ENCODE results near the gene EXOC2. TPM values are rescaled to one million over a fixed set of nuclear protein-coding genes. Genes with fewer than 3 reads are reported as not detected.

Gene EXOC2
- total and polyA plus RNA-seq, 2 of the 13 experiments (the other 11 are each of a cell fraction or from before 2014, with no cell fraction given) = 12.6 to 22.9 TPM

- TF ChIP-seq, protein P1, sequence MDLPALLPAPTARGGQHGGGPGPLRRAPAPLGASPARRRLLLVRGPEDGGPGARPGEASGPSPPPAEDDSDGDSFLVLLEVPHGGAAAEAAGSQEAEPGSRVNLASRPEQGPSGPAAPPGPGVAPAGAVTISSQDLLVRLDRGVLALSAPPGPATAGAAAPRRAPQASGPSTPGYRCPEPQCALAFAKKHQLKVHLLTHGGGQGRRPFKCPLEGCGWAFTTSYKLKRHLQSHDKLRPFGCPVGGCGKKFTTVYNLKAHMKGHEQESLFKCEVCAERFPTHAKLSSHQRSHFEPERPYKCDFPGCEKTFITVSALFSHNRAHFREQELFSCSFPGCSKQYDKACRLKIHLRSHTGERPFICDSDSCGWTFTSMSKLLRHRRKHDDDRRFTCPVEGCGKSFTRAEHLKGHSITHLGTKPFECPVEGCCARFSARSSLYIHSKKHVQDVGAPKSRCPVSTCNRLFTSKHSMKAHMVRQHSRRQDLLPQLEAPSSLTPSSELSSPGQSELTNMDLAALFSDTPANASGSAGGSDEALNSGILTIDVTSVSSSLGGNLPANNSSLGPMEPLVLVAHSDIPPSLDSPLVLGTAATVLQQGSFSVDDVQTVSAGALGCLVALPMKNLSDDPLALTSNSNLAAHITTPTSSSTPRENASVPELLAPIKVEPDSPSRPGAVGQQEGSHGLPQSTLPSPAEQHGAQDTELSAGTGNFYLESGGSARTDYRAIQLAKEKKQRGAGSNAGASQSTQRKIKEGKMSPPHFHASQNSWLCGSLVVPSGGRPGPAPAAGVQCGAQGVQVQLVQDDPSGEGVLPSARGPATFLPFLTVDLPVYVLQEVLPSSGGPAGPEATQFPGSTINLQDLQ (CRISPR knock-in tag; IDR thresholded peaks at IDR 0.05) = peak; percentile 51; the same call in 1 of the 2 replicates
- TF ChIP-seq ZNF660 (CRISPR knock-in tag; IDR thresholded peaks at IDR 0.05; ENCODE audit: borderline replicate concordance, low read depth) (no peak), RBFOX2 (IDR thresholded peaks at IDR 0.05; ENCODE audit: low read depth, low read length) (peak; percentile 94), NR2C2 (CRISPR knock-in tag; IDR thresholded peaks at IDR 0.05; ENCODE audit: borderline replicate concordance) (peak; percentile 81), HIC2 (CRISPR knock-in tag; IDR thresholded peaks at IDR 0.05; ENCODE audit: low read depth) (no peak; the same call in 1 of the 2 replicates), SRF (IDR thresholded peaks at IDR 0.05; ENCODE audit: low read depth, low read length) (peak; percentile 99), ZNF678 (CRISPR knock-in tag; IDR thresholded peaks at IDR 0.05) (no peak), ZNF878 (CRISPR knock-in tag; IDR thresholded peaks at IDR 0.05) (no peak; the same call in 1 of the 2 replicates), ZNF253 (CRISPR knock-in tag; IDR thresholded peaks at IDR 0.05; ENCODE audit: borderline replicate concordance) (0 out of 2 replicates have a peak, but pooled peaks have one; percentile 48), ZFY (CRISPR knock-in tag; IDR thresholded peaks at IDR 0.05) (peak; percentile 99), MLLT10 (CRISPR knock-in tag; IDR thresholded peaks at IDR 0.05) (no peak), ZBTB8A (CRISPR knock-in tag; IDR thresholded peaks at IDR 0.05; ENCODE audit: borderline replicate concordance, low read depth) (no peak; the same call in 1 of the 2 replicates), HCFC1 (IDR thresholded peaks at IDR 0.05; ENCODE audit: low read depth, low read length) (peak; percentile 79), ZNF18 (CRISPR knock-in tag; IDR thresholded peaks at IDR 0.05; ENCODE audit: insufficient replicate concordance) (peak; percentile 18), FOXM1 (CRISPR knock-in tag; IDR thresholded peaks at IDR 0.05) (no peak), ZFAT (CRISPR knock-in tag; conservative IDR thresholded peaks at IDR 0.05) (no peak)
- TF ChIP-seq, protein P2, sequence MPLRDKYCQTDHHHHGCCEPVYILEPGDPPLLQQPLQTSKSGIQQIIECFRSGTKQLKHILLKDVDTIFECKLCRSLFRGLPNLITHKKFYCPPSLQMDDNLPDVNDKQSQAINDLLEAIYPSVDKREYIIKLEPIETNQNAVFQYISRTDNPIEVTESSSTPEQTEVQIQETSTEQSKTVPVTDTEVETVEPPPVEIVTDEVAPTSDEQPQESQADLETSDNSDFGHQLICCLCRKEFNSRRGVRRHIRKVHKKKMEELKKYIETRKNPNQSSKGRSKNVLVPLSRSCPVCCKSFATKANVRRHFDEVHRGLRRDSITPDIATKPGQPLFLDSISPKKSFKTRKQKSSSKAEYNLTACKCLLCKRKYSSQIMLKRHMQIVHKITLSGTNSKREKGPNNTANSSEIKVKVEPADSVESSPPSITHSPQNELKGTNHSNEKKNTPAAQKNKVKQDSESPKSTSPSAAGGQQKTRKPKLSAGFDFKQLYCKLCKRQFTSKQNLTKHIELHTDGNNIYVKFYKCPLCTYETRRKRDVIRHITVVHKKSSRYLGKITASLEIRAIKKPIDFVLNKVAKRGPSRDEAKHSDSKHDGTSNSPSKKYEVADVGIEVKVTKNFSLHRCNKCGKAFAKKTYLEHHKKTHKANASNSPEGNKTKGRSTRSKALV (CRISPR knock-in tag; IDR thresholded peaks at IDR 0.05) = 0 out of 2 replicates have a peak, but pooled peaks have one; percentile 58
- TF ChIP-seq, protein P3, sequence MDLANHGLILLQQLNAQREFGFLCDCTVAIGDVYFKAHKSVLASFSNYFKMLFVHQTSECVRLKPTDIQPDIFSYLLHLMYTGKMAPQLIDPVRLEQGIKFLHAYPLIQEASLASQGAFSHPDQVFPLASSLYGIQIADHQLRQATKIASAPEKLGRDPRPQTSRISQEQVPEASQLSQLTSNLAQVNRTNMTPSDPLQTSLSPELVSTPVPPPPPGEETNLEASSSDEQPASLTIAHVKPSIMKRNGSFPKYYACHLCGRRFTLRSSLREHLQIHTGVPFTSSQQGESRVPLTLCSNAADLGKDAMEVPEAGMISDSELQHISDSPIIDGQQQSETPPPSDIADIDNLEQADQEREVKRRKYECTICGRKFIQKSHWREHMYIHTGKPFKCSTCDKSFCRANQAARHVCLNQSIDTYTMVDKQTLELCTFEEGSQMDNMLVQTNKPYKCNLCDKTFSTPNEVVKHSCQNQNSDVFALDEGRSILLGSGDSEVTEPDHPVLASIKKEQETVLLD (CRISPR knock-in tag; IDR thresholded peaks at IDR 0.05; ENCODE audit: low read depth) = peak; percentile 84
Measured at GRCh38 chr6:692858-693722, at the start of gene EXOC2 (continued).

All from HepG2 (cell line).